ENCODE measurements around the gene HBE1. TPM values are rescaled to one million over a fixed set of nuclear protein-coding genes. Genes with fewer than 3 reads are reported as not detected.

Gene HBE1
- total and polyA plus RNA-seq, 8 donors = 3.5 TPM; not detected in 7

DNA sequence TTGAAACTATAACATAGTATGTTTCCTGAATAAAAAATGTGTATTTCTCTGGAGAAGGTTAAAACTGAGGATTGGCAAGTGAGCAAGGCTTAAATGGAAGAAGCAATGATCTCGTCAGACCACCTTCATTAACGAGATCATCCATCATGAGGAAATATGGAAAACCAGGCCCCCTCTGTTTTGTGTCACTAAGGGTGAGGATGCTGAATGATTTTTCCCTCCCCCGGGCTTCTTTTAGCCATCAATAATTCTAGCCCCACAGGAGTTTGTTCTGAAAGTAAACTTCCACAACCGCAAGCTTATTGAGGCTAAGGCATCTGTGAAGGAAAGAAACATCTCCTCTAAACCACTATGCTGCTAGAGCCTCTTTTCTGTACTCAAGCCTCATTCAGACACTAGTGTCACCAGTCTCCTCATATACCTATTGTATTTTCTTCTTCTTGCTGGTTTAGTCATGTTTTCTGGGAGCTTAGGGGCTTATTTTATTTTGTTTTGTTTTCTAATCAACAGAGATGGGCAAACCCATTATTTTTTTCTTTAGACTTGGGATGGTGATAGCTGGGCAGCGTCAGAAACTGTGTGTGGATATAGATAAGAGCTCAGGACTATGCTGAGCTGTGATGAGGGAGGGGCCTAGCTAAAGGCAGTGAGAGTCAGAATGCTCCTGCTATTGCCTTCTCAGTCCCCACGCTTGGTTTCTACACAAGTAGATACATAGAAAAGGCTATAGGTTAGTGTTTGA lies 5.8 kb upstream of the HBE1 start:
- Histone ChIP-seq H3K27me3 (no peaks in the 10 kb centered on the region), H3K4me1 (no peaks in the 10 kb centered on the region), H3K36me3 (no peaks in the 10 kb centered on the region), H3K9me3 (no peaks in the 10 kb centered on the region), H3K27ac (no peak overlapping the region), H3K4me3 (no peak overlapping the region)
- no peak for DNase-seq
- TF ChIP-seq, protein P1, sequence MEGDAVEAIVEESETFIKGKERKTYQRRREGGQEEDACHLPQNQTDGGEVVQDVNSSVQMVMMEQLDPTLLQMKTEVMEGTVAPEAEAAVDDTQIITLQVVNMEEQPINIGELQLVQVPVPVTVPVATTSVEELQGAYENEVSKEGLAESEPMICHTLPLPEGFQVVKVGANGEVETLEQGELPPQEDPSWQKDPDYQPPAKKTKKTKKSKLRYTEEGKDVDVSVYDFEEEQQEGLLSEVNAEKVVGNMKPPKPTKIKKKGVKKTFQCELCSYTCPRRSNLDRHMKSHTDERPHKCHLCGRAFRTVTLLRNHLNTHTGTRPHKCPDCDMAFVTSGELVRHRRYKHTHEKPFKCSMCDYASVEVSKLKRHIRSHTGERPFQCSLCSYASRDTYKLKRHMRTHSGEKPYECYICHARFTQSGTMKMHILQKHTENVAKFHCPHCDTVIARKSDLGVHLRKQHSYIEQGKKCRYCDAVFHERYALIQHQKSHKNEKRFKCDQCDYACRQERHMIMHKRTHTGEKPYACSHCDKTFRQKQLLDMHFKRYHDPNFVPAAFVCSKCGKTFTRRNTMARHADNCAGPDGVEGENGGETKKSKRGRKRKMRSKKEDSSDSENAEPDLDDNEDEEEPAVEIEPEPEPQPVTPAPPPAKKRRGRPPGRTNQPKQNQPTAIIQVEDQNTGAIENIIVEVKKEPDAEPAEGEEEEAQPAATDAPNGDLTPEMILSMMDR (IDR thresholded peaks at IDR 0.05) = no peak
- 59 to 69% methylated on average over 6 of the region's 6 CpGs for WGBS, 2 donors
- no peak for ATAC-seq
- intact Hi-C loops (cut with DNase I) = no loop called here
- no peak for FAIRE-seq

DNA sequence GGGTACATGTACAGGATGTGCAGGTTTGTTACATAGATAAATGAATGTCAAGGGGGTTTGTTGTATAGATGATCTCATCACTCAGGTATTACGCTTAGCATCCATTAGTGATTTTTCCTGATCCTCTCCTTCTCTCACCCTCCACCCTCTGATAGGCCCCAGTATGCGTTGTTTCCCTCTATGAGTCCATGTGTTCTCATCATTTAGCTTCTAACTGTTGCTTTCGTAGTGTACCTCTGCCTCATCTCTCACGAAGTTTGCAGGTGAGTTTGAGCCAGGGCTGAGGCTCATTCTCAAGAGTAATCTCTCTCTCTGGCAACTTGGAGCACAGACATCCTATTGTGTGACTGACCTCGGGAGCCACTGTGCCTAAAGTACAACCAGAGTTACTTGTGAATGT lies 4.7 kb upstream of the HBE1 start:
- DNase-seq = no peak
- ATAC-seq = no peak
- Histone ChIP-seq H3K9me3 (no peaks in the 10 kb centered on the region), H3K27me3 (no peaks in the 10 kb centered on the region), H3K27ac (no peak overlapping the region), H3K4me3 (no peak overlapping the region), H3K4me1 (no peaks in the 10 kb centered on the region), H3K36me3 (no peaks in the 10 kb centered on the region)
- intact Hi-C loops (cut with DNase I) = no loop called here
- 53 to 55% methylated on average over 5 of the region's 5 CpGs for WGBS, 2 donors
- TF ChIP-seq, protein P1 (IDR thresholded peaks at IDR 0.05) = no peak
- FAIRE-seq = no peak

DNA sequence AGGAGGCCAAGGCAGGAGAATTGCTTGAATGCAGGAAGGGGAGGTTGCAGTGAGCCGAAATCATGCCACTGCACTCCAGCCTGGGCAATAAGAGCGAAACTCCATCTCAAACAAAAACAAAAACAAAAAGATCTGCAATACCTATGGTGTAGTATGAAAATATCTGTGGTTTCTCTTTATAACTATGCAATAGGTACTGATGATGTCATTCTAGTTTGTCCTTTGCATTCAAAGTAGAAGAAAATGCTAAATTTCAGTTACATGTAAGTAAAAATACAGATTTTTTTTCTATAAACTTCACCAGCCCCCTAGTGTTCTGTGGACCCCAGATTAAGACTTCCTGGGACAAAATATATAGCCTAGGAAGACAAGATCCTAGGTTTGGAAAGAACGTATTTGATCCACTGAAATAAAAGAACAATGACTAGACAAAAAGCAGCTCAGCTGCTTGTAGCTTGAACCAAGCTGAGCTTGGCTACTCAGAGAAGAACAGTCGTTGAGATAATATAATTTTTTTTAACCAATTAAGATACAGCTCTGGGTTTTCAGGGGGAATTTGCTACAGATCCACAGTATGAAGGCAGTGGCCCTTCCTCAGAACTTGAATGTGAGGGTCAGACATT lies 2.8 kb upstream of the HBE1 start:
- FAIRE-seq (no peak), DNase-seq (no peak), ATAC-seq (no peak)
- Histone ChIP-seq H3K9me3 (no peaks in the 10 kb centered on the region), H3K4me1 (no peaks in the 10 kb centered on the region), H3K36me3 (no peaks in the 10 kb centered on the region), H3K27me3 (no peaks in the 10 kb centered on the region), H3K27ac (no peak overlapping the region), H3K4me3 (no peak overlapping the region)
- TF ChIP-seq, protein P1 (IDR thresholded peaks at IDR 0.05) = no peak
- 62 to 70% methylated on average over 4 of the region's 4 CpGs for WGBS, 2 donors
- intact Hi-C loops (cut with DNase I) = no loop called here

DNA sequence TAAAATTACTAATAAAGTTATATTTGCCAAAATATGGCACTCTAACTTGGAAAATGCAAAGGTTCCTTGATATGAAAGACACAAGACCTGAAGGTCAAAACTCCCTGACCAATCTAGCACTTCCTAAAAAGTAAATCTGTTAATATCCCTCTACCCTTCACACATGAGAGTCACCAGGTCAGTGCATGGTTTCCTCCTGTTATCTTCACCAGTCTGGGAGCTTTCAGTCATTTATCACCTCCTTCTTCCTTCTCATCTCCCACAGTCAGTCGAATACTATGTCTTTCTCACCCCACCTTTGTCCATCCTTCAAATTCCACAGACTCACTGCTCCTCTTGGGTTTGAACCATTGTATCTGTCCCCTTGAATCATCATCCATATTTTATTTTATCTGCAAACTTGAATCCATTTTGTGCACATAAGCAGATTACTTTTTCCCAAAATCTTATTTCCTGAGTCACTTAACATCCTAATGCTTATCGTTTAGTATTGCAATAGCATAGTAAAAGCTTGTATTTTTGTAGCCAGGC lies 2.6 kb downstream of the HBE1 start:
- FAIRE-seq (no peak), ATAC-seq (no peak), DNase-seq (no peak)
- intact Hi-C loops (cut with DNase I) = no loop called here
- TF ChIP-seq, protein P1 (IDR thresholded peaks at IDR 0.05) = no peak
- Histone ChIP-seq H3K4me3 (no peak overlapping the region), H3K9me3 (no peaks in the 10 kb centered on the region), H3K27ac (no peak overlapping the region), H3K36me3 (no peaks in the 10 kb centered on the region), H3K4me1 (no peaks in the 10 kb centered on the region), H3K27me3 (no peaks in the 10 kb centered on the region)
- 60 to 70% methylated on average over 2 of the region's 2 CpGs for WGBS, 2 donors

DNA sequence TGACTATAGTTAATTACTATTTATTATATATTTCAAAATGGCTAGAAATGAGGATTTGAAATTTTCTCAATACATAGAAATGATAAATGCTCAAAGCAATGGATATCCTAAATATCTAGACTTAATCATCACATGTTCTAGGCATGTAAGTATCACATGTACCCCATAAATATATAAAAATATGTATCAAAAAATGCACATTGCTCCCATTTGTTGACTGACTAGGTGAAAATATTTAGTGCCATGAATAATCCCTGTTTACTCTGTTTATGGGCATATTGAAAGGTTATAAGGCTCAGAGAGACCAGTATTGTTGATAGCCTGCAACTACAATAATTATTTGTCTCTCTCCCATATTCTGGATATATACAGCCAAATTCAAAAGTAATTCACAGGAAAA lies 3.1 kb downstream of the HBE1 start:
- Histone ChIP-seq H3K36me3 (no peaks in the 10 kb centered on the region), H3K27ac (no peak overlapping the region), H3K9me3 (no peaks in the 10 kb centered on the region), H3K4me1 (no peaks in the 10 kb centered on the region), H3K4me3 (no peak overlapping the region), H3K27me3 (no peaks in the 10 kb centered on the region)
- no peak for FAIRE-seq
- ATAC-seq = no peak
- TF ChIP-seq, protein P1 (IDR thresholded peaks at IDR 0.05) = no peak
- DNase-seq = no peak
- intact Hi-C loops (cut with DNase I) = no loop called here
